CD4-positive, alpha-beta T cell (primary cell): ENCODE results near the gene TMEFF1. TPM values are rescaled to one million over a fixed set of nuclear protein-coding genes. Genes with fewer than 3 reads are reported as not detected.

Source experiments
- ATAC-seq: fragments of 200-7000 bp; cut with Tn5 transposase; one replicate; pipeline ENCODE4 v1.10.0; 2022; ENCODE audit warnings: mild to moderate bottlenecking; ENCODE audit not compliant: poor library complexity
- CTCF ChIA-PET: fragments of 350-600 bp; sonication (Branson Sonifier 250); formaldehyde crosslinking; loops from one replicate; lab custom pipeline; 2021; ENCODE audit warnings: antibody characterized with exemption, inconsistent platforms; lab: Charles Lee
- POLR2A ChIA-PET: fragments of 350-600 bp; sonication (Branson Sonifier 250); formaldehyde crosslinking; loops from one replicate; lab custom pipeline; 2021; ENCODE audit warnings: antibody characterized with exemption, inconsistent platforms; lab: Charles Lee
- DNase-seq, 14 experiments: peaks; one replicate each; pipeline ENCODE4 v3.0.0-alpha.2; 2013 to 2020; ENCODE audit warnings: mixed read lengths in 2 of 14
- H3K27ac ChIP-seq, 2 donors: one replicate each; pipeline versions ENCODE4 v1.5.1 to v1.7.0; 2013; ENCODE audit warnings: low read length in 2 of 2, low read depth in 1 of 2, mild to moderate bottlenecking in 1 of 2
- H3K27me3 ChIP-seq, 2 experiments: 1 replicate in 1 of 2; 2 replicates in 1 of 2; pipeline versions ENCODE4 v1.6.1 to v1.7.0; 2013; ENCODE audit warnings: low read length in 2 of 2, control low read depth in 1 of 2, mild to moderate bottlenecking in 1 of 2, moderate library complexity in 1 of 2; ENCODE audit not compliant: insufficient read depth in 2 of 2, control insufficient read depth in 1 of 2
- H3K36me3 ChIP-seq: one replicate; pipeline ENCODE4 v1.6.1; 2013; ENCODE audit warnings: low read length, control low read depth; ENCODE audit not compliant: insufficient read depth
- H3K4me1 ChIP-seq: one replicate; pipeline ENCODE4 v1.6.1; 2013; ENCODE audit warnings: low read length, control low read depth; ENCODE audit not compliant: insufficient read depth
- H3K4me3 ChIP-seq: one replicate; pipeline ENCODE4 v1.5.1; 2013; ENCODE audit warnings: mild to moderate bottlenecking, low read length, moderate library complexity
- H3K9me3 ChIP-seq, 2 experiments: 1 replicate in 1 of 2; 2 replicates in 1 of 2; pipeline versions ENCODE4 v1.6.1 to v1.7.0; 2013; ENCODE audit warnings: low read length in 2 of 2, mild to moderate bottlenecking in 2 of 2, control low read depth in 1 of 2, moderate library complexity in 1 of 2; ENCODE audit not compliant: control insufficient read depth in 1 of 2, insufficient read depth in 1 of 2
- H3K27ac Mint-ChIP-seq: one replicate; pipeline ENCODE4 v1.8.0; 2020; ENCODE audit warnings: mixed read lengths
- H3K27me3 Mint-ChIP-seq: one replicate; pipeline ENCODE4 v1.8.0; 2021; ENCODE audit warnings: mixed read lengths
- H3K36me3 Mint-ChIP-seq: one replicate; pipeline ENCODE4 v1.8.0; 2021; ENCODE audit warnings: low read depth, mixed read lengths
- H3K4me1 Mint-ChIP-seq: one replicate; pipeline ENCODE4 v1.8.0; 2021; ENCODE audit warnings: low read depth, mixed read lengths
- H3K4me3 Mint-ChIP-seq: one replicate; pipeline ENCODE4 v1.8.0; 2020; ENCODE audit warnings: mild to moderate bottlenecking, mixed read lengths
- H3K9me3 Mint-ChIP-seq: one replicate; pipeline ENCODE4 v1.8.0; 2020; ENCODE audit warnings: mixed read lengths
- intact Hi-C, 2 experiments: fragments of 100-400 bp; cut with DNase I in 1 of 2; cut with micrococcal nuclease in 1 of 2; formaldehyde crosslinking; loops; one replicate each; pipeline versions ENCODE4 v1.15.1 to v1.9.0; 2023 to 2025; cut with DNase I, micrococcal nuclease
- polyA plus RNA-seq, 2 donors: library from polyadenylated mRNA; unstranded; fragments of 120-200 nt; gene quantifications; one replicate each; pipeline ENCODE4 v1.2.1, GENCODE V29; 2013
- total RNA-seq, 174 experiments: library from RNA in 2 of 174; stranded (reverse) in 2 of 174; gene quantifications; one replicate each; pipeline ENCODE4 v1.2.3 and lab custom pipeline; 2021 to 2026
- TF ChIP-seq, protein P1 (sequence below): fragments of 200-600 bp; IDR thresholded peaks from one replicate; pipeline ENCODE4 v1.8.0; 2022; ENCODE audit warnings: antibody characterized with exemption, mild to moderate bottlenecking

TMEFF1 gene, protein sequence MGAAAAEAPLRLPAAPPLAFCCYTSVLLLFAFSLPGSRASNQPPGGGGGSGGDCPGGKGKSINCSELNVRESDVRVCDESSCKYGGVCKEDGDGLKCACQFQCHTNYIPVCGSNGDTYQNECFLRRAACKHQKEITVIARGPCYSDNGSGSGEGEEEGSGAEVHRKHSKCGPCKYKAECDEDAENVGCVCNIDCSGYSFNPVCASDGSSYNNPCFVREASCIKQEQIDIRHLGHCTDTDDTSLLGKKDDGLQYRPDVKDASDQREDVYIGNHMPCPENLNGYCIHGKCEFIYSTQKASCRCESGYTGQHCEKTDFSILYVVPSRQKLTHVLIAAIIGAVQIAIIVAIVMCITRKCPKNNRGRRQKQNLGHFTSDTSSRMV
- total RNA-seq (not detected), total RNA-seq (lab: John Stamatoyannopoulos, UW) (0 to 0.34 (median 0) reads per million in 172 experiments)
- polyA plus RNA-seq (2013, experiment 1 of 2): not detected
- polyA plus RNA-seq (2013, experiment 2 of 2): 0.04 TPM

DNA sequence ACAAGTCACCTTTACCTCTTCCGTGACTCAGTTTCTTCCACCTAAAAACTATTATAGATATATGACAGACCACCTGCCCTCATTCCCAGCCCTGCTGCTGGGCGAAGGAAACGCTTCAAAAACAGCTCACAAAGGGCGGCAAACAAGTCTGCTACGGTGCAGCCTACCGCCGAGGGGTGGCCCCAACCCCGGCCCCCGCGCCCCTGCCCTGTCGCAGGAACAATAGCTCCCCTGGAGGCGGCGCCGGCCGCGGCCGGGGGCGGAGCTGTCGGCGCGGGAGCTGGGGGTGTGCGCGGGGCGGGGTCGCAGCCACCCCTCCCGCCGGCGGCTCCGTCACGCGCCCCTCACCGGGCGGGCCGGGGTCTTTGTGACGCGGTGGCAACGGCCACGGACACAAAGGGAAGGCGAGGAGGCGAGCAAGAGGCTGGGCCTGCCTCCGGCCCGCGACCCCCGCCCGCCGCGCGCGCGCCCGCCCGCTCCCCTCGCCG, at the start of gene TMEFF1:
Gene TMEFF1 (plus strand): TSS at position 362 of the 488 bp plus-strand sequence. CDS start 396 bp downstream, outside the sequence.
- no peaks in the 10 kb centered on the region for H3K9me3 Mint-ChIP-seq
- Histone ChIP-seq H3K4me3 (peak within 1 kb of the TSS; percentile 33), H3K27ac (no peak within 1 kb of the TSS), H3K9me3 (no peaks in the 10 kb centered on the region), H3K36me3 (no peaks in the 10 kb centered on the region), H3K4me1 (peaks cover 9% of the 10 kb centered on the region), H3K27me3 (peaks cover 28 to 30% of the 10 kb centered on the region in 2 experiments)
- intact Hi-C loops: no loop called here
- H3K4me1 Mint-ChIP-seq: peaks cover 6% of the 10 kb centered on the region
- no peak within 1 kb of the TSS for H3K27ac Mint-ChIP-seq
- CTCF ChIA-PET: no interaction called here
- TF ChIP-seq, protein P1, sequence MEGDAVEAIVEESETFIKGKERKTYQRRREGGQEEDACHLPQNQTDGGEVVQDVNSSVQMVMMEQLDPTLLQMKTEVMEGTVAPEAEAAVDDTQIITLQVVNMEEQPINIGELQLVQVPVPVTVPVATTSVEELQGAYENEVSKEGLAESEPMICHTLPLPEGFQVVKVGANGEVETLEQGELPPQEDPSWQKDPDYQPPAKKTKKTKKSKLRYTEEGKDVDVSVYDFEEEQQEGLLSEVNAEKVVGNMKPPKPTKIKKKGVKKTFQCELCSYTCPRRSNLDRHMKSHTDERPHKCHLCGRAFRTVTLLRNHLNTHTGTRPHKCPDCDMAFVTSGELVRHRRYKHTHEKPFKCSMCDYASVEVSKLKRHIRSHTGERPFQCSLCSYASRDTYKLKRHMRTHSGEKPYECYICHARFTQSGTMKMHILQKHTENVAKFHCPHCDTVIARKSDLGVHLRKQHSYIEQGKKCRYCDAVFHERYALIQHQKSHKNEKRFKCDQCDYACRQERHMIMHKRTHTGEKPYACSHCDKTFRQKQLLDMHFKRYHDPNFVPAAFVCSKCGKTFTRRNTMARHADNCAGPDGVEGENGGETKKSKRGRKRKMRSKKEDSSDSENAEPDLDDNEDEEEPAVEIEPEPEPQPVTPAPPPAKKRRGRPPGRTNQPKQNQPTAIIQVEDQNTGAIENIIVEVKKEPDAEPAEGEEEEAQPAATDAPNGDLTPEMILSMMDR: no peak
- no peaks in the 10 kb centered on the region for H3K36me3 Mint-ChIP-seq
- POLR2A ChIA-PET: no interaction called here
- peak within 1 kb of the TSS; percentile 83 for H3K4me3 Mint-ChIP-seq
- peaks cover 52% of the 10 kb centered on the region for H3K27me3 Mint-ChIP-seq
- ATAC-seq: peak; percentile 86
- DNase-seq: peak in 11 of 14 experiments; percentile 6 to 59 (median 29)

DNA sequence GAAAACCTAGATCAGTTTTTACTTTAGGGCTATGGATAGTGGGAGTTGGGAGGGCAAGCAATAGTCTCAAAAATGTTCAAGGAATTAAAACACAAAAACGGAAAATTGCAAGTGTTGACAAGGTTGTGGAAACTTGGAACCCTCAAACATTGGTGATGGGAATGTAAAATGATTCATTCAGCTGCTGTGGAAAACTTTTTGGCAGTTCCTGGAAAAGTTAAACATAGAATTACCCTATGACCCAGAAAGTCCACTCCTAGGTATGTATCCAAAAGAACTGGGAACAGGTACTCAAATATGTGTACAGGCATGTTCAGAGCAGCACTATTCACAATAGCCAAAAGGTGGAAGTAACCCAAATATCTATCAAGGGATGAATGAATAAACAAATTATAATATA, 47.2 kb upstream of the TMEFF1 start:
- no peaks in the 10 kb centered on the region for H3K9me3 ChIP-seq
- intact Hi-C loops: loop anchor here (1.0 to 10.0 kb wide), 7 partner anchors 13 to 1631 kb away; partner anchors contain the start of genes TEX10 (in 2 of the 2), ANKS6 (in 1 of the 2) and STX17 (in 1 of the 2)
- peaks cover 20% of the 10 kb centered on the region for H3K4me1 ChIP-seq
- TF ChIP-seq, protein P1: no peak
- ATAC-seq (no peak), DNase-seq (no peak)
- CTCF ChIA-PET: no interaction called here
- H3K4me3 Mint-ChIP-seq: peak overlapping the region; percentile 98
- H3K36me3 ChIP-seq: no peaks in the 10 kb centered on the region
- H3K36me3 Mint-ChIP-seq: peaks cover 6% of the 10 kb centered on the region
- H3K9me3 Mint-ChIP-seq: no peaks in the 10 kb centered on the region
- H3K27me3 ChIP-seq: peaks cover 0 to 7% of the 10 kb centered on the region in 2 experiments
- no peak overlapping the region for H3K4me3 ChIP-seq
- no peak overlapping the region for H3K27ac ChIP-seq
- peak overlapping the region; percentile 96 for H3K27ac Mint-ChIP-seq
- peaks cover 11% of the 10 kb centered on the region for H3K27me3 Mint-ChIP-seq
- POLR2A ChIA-PET: interaction anchor here (1.5 to 2.8 kb wide), 3 partner anchors 11 to 73 kb away, joined by 5 to 12 read pairs (median 7); partner anchors contain the start of gene TEX10
- H3K4me1 Mint-ChIP-seq: peaks cover 43% of the 10 kb centered on the region

GRCh38 chr9:100426189-100426529, 46.8 kb upstream of the TMEFF1 start:
- ChIA-PET CTCF (interaction anchor here (1.3 to 2.0 kb wide), 2 partner anchors 12 to 15 kb away, joined by 3 to 8 read pairs; no protein-coding TSS in a partner anchor), POLR2A (interaction anchor here (1.5 to 2.8 kb wide), 3 partner anchors 12 to 74 kb away, joined by 5 to 12 read pairs (median 7); partner anchors contain the start of gene TEX10)
- peaks cover 11% of the 10 kb centered on the region for H3K27me3 Mint-ChIP-seq
- no peak for ATAC-seq
- DNase-seq: no peak
- H3K4me1 ChIP-seq: peaks cover 20% of the 10 kb centered on the region
- peaks cover 44% of the 10 kb centered on the region for H3K4me1 Mint-ChIP-seq
- no peaks in the 10 kb centered on the region for H3K9me3 Mint-ChIP-seq
- no peak overlapping the region for H3K27ac ChIP-seq
- peak overlapping the region; percentile 98 for H3K4me3 Mint-ChIP-seq
- H3K36me3 Mint-ChIP-seq: peaks cover 6% of the 10 kb centered on the region
- H3K27me3 ChIP-seq: peaks cover 0 to 7% of the 10 kb centered on the region in 2 experiments
- H3K36me3 ChIP-seq: no peaks in the 10 kb centered on the region
- H3K4me3 ChIP-seq: peak overlapping the region; percentile 72
- H3K9me3 ChIP-seq: no peaks in the 10 kb centered on the region
- peak overlapping the region; percentile 96 for H3K27ac Mint-ChIP-seq
- intact Hi-C loops: loop anchor here (1.0 to 10.0 kb wide), 7 partner anchors 13 to 1631 kb away; partner anchors contain the start of genes TEX10 (in 2 of the 2), ANKS6 (in 1 of the 2) and STX17 (in 1 of the 2)
- TF ChIP-seq, protein P1: no peak
